HepG2 (cell line): ENCODE results near the gene MIDN. TPM values are rescaled to one million over a fixed set of nuclear protein-coding genes. Genes with fewer than 3 reads are reported as not detected.

Experiments used
- ELF4 ChIP-seq: sonication (generic); formaldehyde crosslinking; IDR thresholded peaks from 2 replicates; pipeline ENCODE4 v1.5.0; 2020; ENCODE audit warnings: missing genetic modification reagents, mild to moderate bottlenecking, moderate library complexity, borderline replicate concordance
- ETV5 ChIP-seq: IDR thresholded peaks from 2 replicates; pipeline ENCODE4 v1.6.1; 2018; ENCODE audit warnings: missing biosample characterization, missing genetic modification reagents, inconsistent platforms, borderline replicate concordance
- GTF3A ChIP-seq: sonication (generic); formaldehyde crosslinking; conservative IDR thresholded peaks from 2 replicates; pipeline ENCODE4 v1.4.0; 2020; ENCODE audit warnings: mild to moderate bottlenecking, missing genetic modification reagents
- IKZF1 ChIP-seq: fragments of 450-650 bp; IDR thresholded peaks from 2 replicates; pipeline ENCODE4 v1.7.1; 2016
- IKZF4 ChIP-seq: sonication (generic); formaldehyde crosslinking; IDR thresholded peaks from 2 replicates; pipeline ENCODE4 v1.5.1; 2020; ENCODE audit warnings: borderline replicate concordance, mild to moderate bottlenecking, low read depth, missing genetic modification reagents; ENCODE audit errors: not compliant biosample characterization
- PPARG ChIP-seq: conservative IDR thresholded peaks from 2 replicates; pipeline ENCODE4 v1.6.1; 2016; ENCODE audit warnings: missing biosample characterization, missing genetic modification reagents
- TCF12 ChIP-seq, 2 experiments: fragments of 450-650 bp in 1 of 2; sonication (generic) in 1 of 2; formaldehyde crosslinking in 1 of 2; IDR thresholded peaks; 2 replicates each; pipeline versions ENCODE4 v1.6.1 to v1.8.0; 2017 to 2022; ENCODE audit warnings: antibody characterized with exemption in 1 of 2, mild to moderate bottlenecking in 1 of 2, missing genetic modification reagents in 1 of 2, moderate library complexity in 1 of 2
- TMF1 ChIP-seq: sonication (generic); formaldehyde crosslinking; IDR thresholded peaks from 2 replicates; pipeline ENCODE4 v1.8.1; 2022; ENCODE audit warnings: low read depth, missing genetic modification reagents
- TP53 ChIP-seq: sonication (generic); formaldehyde crosslinking; conservative IDR thresholded peaks from 2 replicates; pipeline ENCODE4 v1.4.0; 2020; ENCODE audit warnings: missing genetic modification reagents
- ZKSCAN5 ChIP-seq: sonication (generic); formaldehyde crosslinking; IDR thresholded peaks from 2 replicates; pipeline ENCODE4 v1.5.1; 2020; ENCODE audit warnings: mild to moderate bottlenecking, missing genetic modification reagents
- ZNF207 ChIP-seq: fragments of 450-650 bp; IDR thresholded peaks from 2 replicates; pipeline ENCODE4 v1.6.1; 2016; ENCODE audit warnings: antibody characterized with exemption, borderline replicate concordance
- ZNF431 ChIP-seq: sonication (generic); formaldehyde crosslinking; IDR thresholded peaks from 2 replicates; pipeline ENCODE4 v1.9.0; 2022; ENCODE audit warnings: missing genetic modification reagents, low read depth, mild to moderate bottlenecking, borderline replicate concordance
- ZNF446 ChIP-seq: sonication (generic); formaldehyde crosslinking; IDR thresholded peaks from 2 replicates; pipeline ENCODE4 v1.5.0; 2020; ENCODE audit warnings: mild to moderate bottlenecking, missing genetic modification reagents
- ZNF549 ChIP-seq: sonication (generic); formaldehyde crosslinking; IDR thresholded peaks from 2 replicates; pipeline ENCODE4 v1.5.0; 2020; ENCODE audit warnings: missing genetic modification reagents
- ZNF558 ChIP-seq: sonication (generic); formaldehyde crosslinking; IDR thresholded peaks from 2 replicates; pipeline ENCODE4 v1.9.0; 2022; ENCODE audit warnings: mild to moderate bottlenecking, missing genetic modification reagents, borderline replicate concordance
- ZNF572 ChIP-seq: sonication (generic); formaldehyde crosslinking; IDR thresholded peaks from 2 replicates; pipeline ENCODE4 v1.5.1; 2020; ENCODE audit warnings: mild to moderate bottlenecking, missing genetic modification reagents
- ZNF615 ChIP-seq: sonication (generic); formaldehyde crosslinking; IDR thresholded peaks from 2 replicates; pipeline ENCODE4 v1.5.0; 2020; ENCODE audit warnings: mild to moderate bottlenecking, missing genetic modification reagents, borderline replicate concordance
- ZNF746 ChIP-seq: sonication (generic); formaldehyde crosslinking; IDR thresholded peaks from 2 replicates; pipeline ENCODE4 v1.8.0; 2022; ENCODE audit warnings: mild to moderate bottlenecking, missing genetic modification reagents
- ZNF883 ChIP-seq: sonication (generic); formaldehyde crosslinking; IDR thresholded peaks from 2 replicates; pipeline ENCODE4 v1.5.1; 2020; ENCODE audit warnings: mild to moderate bottlenecking, missing genetic modification reagents; ENCODE audit errors: not compliant biosample characterization
- polyA plus RNA-seq, 8 experiments: library from polyadenylated mRNA; depleted of rRNA in 3 of 8; stranded (reverse) in 7 of 8; unstranded in 1 of 8; fragments of >200 nt; fragmentation: Illumina TruSeq in 4 of 8; extraction: Trizol in 4 of 8; gene quantifications; 2 replicates each; pipeline versions ENCODE4 v1.2.1 to v1.2.3, GENCODE V29; 2011 to 2016; ENCODE audit warnings: low read depth in 4 of 8, missing spikeins in 1 of 8, mixed read lengths in 1 of 8; ENCODE audit not compliant: insufficient read depth in 1 of 8
- total RNA-seq, 5 experiments: library from RNA; depleted of rRNA; stranded (reverse); fragments of >200 nt; fragmentation: Illumina TruSeq; extraction: Trizol; gene quantifications; 2 replicates each; pipeline ENCODE4 v1.2.3, GENCODE V29; 2016; ENCODE audit warnings: low read depth in 1 of 5
- TF ChIP-seq, protein P1 (sequence below): sonication (generic); formaldehyde crosslinking; IDR thresholded peaks from 2 replicates; pipeline ENCODE4 v1.8.0; 2022; ENCODE audit warnings: mild to moderate bottlenecking, missing genetic modification reagents, moderate library complexity
- TF ChIP-seq, protein P2 (sequence below): IDR thresholded peaks from 2 replicates; pipeline ENCODE4 v1.4.0; 2020; ENCODE audit warnings: mild to moderate bottlenecking, missing genetic modification reagents
- TF ChIP-seq, protein P3 (sequence below): sonication (generic); formaldehyde crosslinking; IDR thresholded peaks from 2 replicates; pipeline ENCODE4 v1.8.1; 2022; ENCODE audit warnings: mild to moderate bottlenecking, missing genetic modification reagents
- TF ChIP-seq, protein P4 (sequence below): sonication (generic); formaldehyde crosslinking; IDR thresholded peaks from 2 replicates; pipeline ENCODE4 v1.4.0; 2020; ENCODE audit warnings: missing genetic modification reagents

The MIDN gene
- total and polyA plus RNA-seq, 2 of the 13 experiments (the other 11 are each of a cell fraction or from before 2014, with no cell fraction given) = 8.4 to 18.0 TPM

DNA sequence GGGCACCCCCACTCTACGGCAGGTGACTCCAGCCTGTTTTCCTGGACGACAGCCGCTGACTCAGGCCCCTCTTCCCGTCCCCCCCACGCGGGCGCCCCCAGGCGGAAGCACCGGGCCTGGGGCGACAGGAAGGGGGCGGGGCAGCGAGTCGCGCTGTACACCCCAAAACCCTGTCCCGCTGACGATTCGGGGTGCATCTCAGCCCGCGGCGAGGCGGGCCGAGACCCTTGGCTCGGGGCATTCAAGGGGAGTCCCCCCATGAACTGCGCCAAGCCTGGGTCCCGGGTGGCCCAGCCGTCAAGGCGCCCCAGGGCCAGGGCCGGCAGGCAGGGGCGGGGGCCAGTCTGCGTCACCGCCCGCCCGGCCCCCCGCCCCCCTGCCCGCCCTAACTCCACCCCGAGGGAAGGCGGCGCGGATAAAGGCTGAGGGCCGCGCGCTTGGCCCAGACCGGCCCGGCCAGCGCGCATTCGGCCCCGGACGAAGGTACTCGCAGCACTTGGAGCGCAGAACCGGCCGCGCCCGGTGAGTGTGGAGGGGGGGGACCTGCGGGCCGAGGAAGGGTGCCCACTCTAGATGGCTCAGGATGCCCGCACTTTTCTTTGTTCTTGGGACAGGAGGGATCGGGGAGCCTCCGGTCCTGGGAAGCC is at the start of gene MIDN (continued):
- TF ChIP-seq, protein P1, sequence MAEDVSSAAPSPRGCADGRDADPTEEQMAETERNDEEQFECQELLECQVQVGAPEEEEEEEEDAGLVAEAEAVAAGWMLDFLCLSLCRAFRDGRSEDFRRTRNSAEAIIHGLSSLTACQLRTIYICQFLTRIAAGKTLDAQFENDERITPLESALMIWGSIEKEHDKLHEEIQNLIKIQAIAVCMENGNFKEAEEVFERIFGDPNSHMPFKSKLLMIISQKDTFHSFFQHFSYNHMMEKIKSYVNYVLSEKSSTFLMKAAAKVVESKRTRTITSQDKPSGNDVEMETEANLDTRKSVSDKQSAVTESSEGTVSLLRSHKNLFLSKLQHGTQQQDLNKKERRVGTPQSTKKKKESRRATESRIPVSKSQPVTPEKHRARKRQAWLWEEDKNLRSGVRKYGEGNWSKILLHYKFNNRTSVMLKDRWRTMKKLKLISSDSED (CRISPR knock-in tag) = no peak
- no peak for TF ChIP-seq TCF12 (IDR thresholded peaks at IDR 0.05)
- TF ChIP-seq TCF12 (CRISPR knock-in tag; IDR thresholded peaks at IDR 0.05) = peak; percentile 75; the same call in 1 of the 2 replicates
- 0 out of 2 replicates have a peak, but pooled peaks have one; percentile 41 for TF ChIP-seq ZNF446 (CRISPR knock-in tag)
- peak; percentile 87 for TF ChIP-seq ETV5
- no peak for TF ChIP-seq ZNF615 (CRISPR knock-in tag)
- TF ChIP-seq, protein P2, sequence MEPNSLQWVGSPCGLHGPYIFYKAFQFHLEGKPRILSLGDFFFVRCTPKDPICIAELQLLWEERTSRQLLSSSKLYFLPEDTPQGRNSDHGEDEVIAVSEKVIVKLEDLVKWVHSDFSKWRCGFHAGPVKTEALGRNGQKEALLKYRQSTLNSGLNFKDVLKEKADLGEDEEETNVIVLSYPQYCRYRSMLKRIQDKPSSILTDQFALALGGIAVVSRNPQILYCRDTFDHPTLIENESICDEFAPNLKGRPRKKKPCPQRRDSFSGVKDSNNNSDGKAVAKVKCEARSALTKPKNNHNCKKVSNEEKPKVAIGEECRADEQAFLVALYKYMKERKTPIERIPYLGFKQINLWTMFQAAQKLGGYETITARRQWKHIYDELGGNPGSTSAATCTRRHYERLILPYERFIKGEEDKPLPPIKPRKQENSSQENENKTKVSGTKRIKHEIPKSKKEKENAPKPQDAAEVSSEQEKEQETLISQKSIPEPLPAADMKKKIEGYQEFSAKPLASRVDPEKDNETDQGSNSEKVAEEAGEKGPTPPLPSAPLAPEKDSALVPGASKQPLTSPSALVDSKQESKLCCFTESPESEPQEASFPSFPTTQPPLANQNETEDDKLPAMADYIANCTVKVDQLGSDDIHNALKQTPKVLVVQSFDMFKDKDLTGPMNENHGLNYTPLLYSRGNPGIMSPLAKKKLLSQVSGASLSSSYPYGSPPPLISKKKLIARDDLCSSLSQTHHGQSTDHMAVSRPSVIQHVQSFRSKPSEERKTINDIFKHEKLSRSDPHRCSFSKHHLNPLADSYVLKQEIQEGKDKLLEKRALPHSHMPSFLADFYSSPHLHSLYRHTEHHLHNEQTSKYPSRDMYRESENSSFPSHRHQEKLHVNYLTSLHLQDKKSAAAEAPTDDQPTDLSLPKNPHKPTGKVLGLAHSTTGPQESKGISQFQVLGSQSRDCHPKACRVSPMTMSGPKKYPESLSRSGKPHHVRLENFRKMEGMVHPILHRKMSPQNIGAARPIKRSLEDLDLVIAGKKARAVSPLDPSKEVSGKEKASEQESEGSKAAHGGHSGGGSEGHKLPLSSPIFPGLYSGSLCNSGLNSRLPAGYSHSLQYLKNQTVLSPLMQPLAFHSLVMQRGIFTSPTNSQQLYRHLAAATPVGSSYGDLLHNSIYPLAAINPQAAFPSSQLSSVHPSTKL (CRISPR knock-in tag) = no peak
- peak; percentile 51; the same call in 1 of the 2 replicates for TF ChIP-seq ZNF431 (CRISPR knock-in tag)
- TF ChIP-seq ZNF883 (CRISPR knock-in tag) = peak; percentile 12
- TF ChIP-seq, protein P3, sequence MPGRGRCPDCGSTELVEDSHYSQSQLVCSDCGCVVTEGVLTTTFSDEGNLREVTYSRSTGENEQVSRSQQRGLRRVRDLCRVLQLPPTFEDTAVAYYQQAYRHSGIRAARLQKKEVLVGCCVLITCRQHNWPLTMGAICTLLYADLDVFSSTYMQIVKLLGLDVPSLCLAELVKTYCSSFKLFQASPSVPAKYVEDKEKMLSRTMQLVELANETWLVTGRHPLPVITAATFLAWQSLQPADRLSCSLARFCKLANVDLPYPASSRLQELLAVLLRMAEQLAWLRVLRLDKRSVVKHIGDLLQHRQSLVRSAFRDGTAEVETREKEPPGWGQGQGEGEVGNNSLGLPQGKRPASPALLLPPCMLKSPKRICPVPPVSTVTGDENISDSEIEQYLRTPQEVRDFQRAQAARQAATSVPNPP = no peak; the same call in 1 of the 2 replicates
- 0 out of 2 replicates have a peak, but pooled peaks have one; percentile 35 for TF ChIP-seq GTF3A (CRISPR knock-in tag)
- TF ChIP-seq ELF4 (CRISPR knock-in tag) = no peak
- TF ChIP-seq ZNF746 (CRISPR knock-in tag) = peak; percentile 41; the same call in 1 of the 2 replicates
- no peak for TF ChIP-seq IKZF1
- no peak for TF ChIP-seq ZNF207
- TF ChIP-seq ZKSCAN5 (CRISPR knock-in tag) = no peak
- no peak for TF ChIP-seq TP53 (CRISPR knock-in tag)
- 0 out of 2 replicates have a peak, but pooled peaks have one; percentile 50 for TF ChIP-seq TMF1 (CRISPR knock-in tag)
- TF ChIP-seq IKZF4 (CRISPR knock-in tag) = no peak
- TF ChIP-seq PPARG (CRISPR knock-in tag) = peak; percentile 27; the same call in 1 of the 2 replicates
- TF ChIP-seq ZNF558 (CRISPR knock-in tag) = peak; percentile 48; the same call in 1 of the 2 replicates
- TF ChIP-seq ZNF572 (CRISPR knock-in tag) = peak; percentile 87; the same call in 1 of the 2 replicates
- TF ChIP-seq, protein P4, sequence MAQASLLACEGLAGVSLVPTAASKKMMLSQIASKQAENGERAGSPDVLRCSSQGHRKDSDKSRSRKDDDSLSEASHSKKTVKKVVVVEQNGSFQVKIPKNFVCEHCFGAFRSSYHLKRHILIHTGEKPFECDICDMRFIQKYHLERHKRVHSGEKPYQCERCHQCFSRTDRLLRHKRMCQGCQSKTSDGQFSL = peak; percentile 97
- no peak for TF ChIP-seq ZNF549
